Suprapubic skin (tissue), 4 donors: ENCODE results near the gene TBCB. TPM values are rescaled to one million over a fixed set of nuclear protein-coding genes. Genes with fewer than 3 reads are reported as not detected.

Source experiments
- DNase-seq, 2 donors: peaks; one replicate each; pipeline ENCODE4 v3.0.0-alpha.2; 2019; ENCODE audit warnings: low spot score in 2 of 2
- H3K27ac ChIP-seq: fragments of 200-600 bp; sonication (generic); one replicate; pipeline ENCODE4 v1.5.1; 2019
- H3K27me3 ChIP-seq: fragments of 200-600 bp; sonication (generic); one replicate; pipeline ENCODE4 v1.5.1; 2019
- H3K36me3 ChIP-seq: fragments of 200-600 bp; sonication (generic); one replicate; pipeline ENCODE4 v1.5.1; 2019
- H3K4me1 ChIP-seq: fragments of 200-600 bp; sonication (generic); one replicate; pipeline ENCODE4 v1.5.1; 2019
- H3K4me3 ChIP-seq: fragments of 200-600 bp; sonication (generic); one replicate; pipeline ENCODE4 v1.5.1; 2019; ENCODE audit warnings: mild to moderate bottlenecking
- H3K9me3 ChIP-seq: fragments of 200-600 bp; sonication (generic); one replicate; pipeline ENCODE4 v1.5.1; 2019
- CTCF ChIP-seq, 2 donors: fragments of 200-600 bp in 1 of 2; fragments of 450-650 bp in 1 of 2; sonication (generic) in 1 of 2; IDR thresholded peaks; one replicate each; pipeline ENCODE4 v1.5.1; 2016 to 2019; ENCODE audit warnings: antibody characterized with exemption in 2 of 2, mild to moderate bottlenecking in 1 of 2, moderate library complexity in 1 of 2
- EP300 ChIP-seq: sonication (generic); formaldehyde crosslinking; IDR thresholded peaks from one replicate; pipeline ENCODE4 v1.6.1; 2017; ENCODE audit warnings: antibody characterized with exemption
- POLR2A ChIP-seq, 2 donors: fragments of 450-650 bp; IDR thresholded peaks; one replicate each; pipeline ENCODE4 v1.6.1; 2017; ENCODE audit warnings: antibody characterized with exemption in 2 of 2, mild to moderate bottlenecking in 2 of 2, moderate library complexity in 2 of 2
- POLR2AphosphoS5 ChIP-seq, 3 donors: sonication (generic); formaldehyde crosslinking; IDR thresholded peaks; one replicate each; pipeline ENCODE4 v1.6.1; 2017; ENCODE audit warnings: antibody characterized with exemption in 3 of 3
- WGBS: methylation state at CpG from one replicate; pipeline ENCODE4 v1.1.5; 2018; 5-methylcytosine and 5-hydroxymethylcytosine counted together
- total RNA-seq, 4 donors: library from RNA; depleted of rRNA; stranded (reverse); fragments of >200 nt; gene quantifications; one replicate each; pipeline ENCODE4 v1.1.0, GENCODE V29; 2016

The TBCB gene
- total RNA-seq, 4 donors from 2014 or later, result 63.2 to 117 (median 90.5) TPM

- WGBS, result 17% methylated on average over 18 of the region's 40 CpGs
- Histone ChIP-seq H3K27me3 (no peaks in the 10 kb centered on the region), H3K4me1 (peaks cover 40% of the 10 kb centered on the region), H3K36me3 (peaks cover 31% of the 10 kb centered on the region), H3K4me3 (peak within 1 kb of the TSS; percentile 53), H3K27ac (peak within 1 kb of the TSS; percentile 93), H3K9me3 (no peaks in the 10 kb centered on the region)
- TF ChIP-seq POLR2A (IDR thresholded peaks at IDR 0.05) (peak in 1 of 2 donors; percentile 55), POLR2AphosphoS5 (IDR thresholded peaks at IDR 0.05) (peak in 1 of 3 donors; percentile 47), EP300 (no peak)
- peak; percentile 84 to 85 for DNase-seq
These were observed 37.3 kb downstream of the TBCB start, which contains the start of gene COX7A1 for GRCh38 chr19:36152352-36153091. Gene COX7A1, minus strand, starts transcription at chr19:36152447. Its CDS starts 40 bp downstream, at chr19:36152407.

- DNase-seq, result no peak
- H3K27me3 ChIP-seq, result no peaks in the 10 kb centered on the region
- peak overlapping the region; percentile 53 for H3K4me3 ChIP-seq
- 93% methylated on average over 10 of the region's 10 CpGs for WGBS
- TF ChIP-seq EP300 (no peak), POLR2AphosphoS5 (IDR thresholded peaks at IDR 0.05) (no peak), POLR2A (IDR thresholded peaks at IDR 0.05) (no peak), CTCF (IDR thresholded peaks at IDR 0.05) (no peak)
- no peaks in the 10 kb centered on the region for H3K9me3 ChIP-seq
- H3K27ac ChIP-seq, result peak overlapping the region; percentile 93
- H3K36me3 ChIP-seq, result peaks cover 25% of the 10 kb centered on the region
- peaks cover 40% of the 10 kb centered on the region for H3K4me1 ChIP-seq
These were observed 37.9 kb downstream of the TBCB start for GRCh38 chr19:36153126-36153525.

- no peak for TF ChIP-seq CTCF (IDR thresholded peaks at IDR 0.05)
- TF ChIP-seq POLR2A (IDR thresholded peaks at IDR 0.05), result no peak
- no peak for TF ChIP-seq POLR2AphosphoS5 (IDR thresholded peaks at IDR 0.05)
- TF ChIP-seq EP300, result no peak
- Histone ChIP-seq H3K27ac (no peak overlapping the region), H3K4me3 (no peak overlapping the region), H3K4me1 (no peaks in the 10 kb centered on the region), H3K9me3 (no peaks in the 10 kb centered on the region), H3K36me3 (no peaks in the 10 kb centered on the region), H3K27me3 (no peaks in the 10 kb centered on the region)
- 81% methylated on average over 7 of the region's 7 CpGs for WGBS
- no peak for DNase-seq
These were observed 45.7 kb downstream of the TBCB start for GRCh38 chr19:36160821-36161596.

GRCh38 chr19:36163813-36164212 is 48.5 kb downstream of the TBCB start:
- no peak for TF ChIP-seq POLR2AphosphoS5 (IDR thresholded peaks at IDR 0.05)
- no peak for TF ChIP-seq CTCF (IDR thresholded peaks at IDR 0.05)
- no peak for TF ChIP-seq POLR2A (IDR thresholded peaks at IDR 0.05)
- TF ChIP-seq EP300, result no peak
- no peaks in the 10 kb centered on the region for H3K9me3 ChIP-seq
- no peak for DNase-seq
- no peak overlapping the region for H3K4me3 ChIP-seq
- no peak overlapping the region for H3K27ac ChIP-seq
- no peaks in the 10 kb centered on the region for H3K36me3 ChIP-seq
- H3K4me1 ChIP-seq, result no peaks in the 10 kb centered on the region
- no peaks in the 10 kb centered on the region for H3K27me3 ChIP-seq
- WGBS, result 90% methylated on average over 12 of the region's 12 CpGs

GRCh38 chr19:36169084-36169760 is 54.0 kb downstream of the TBCB start:
- no peak overlapping the region for H3K4me3 ChIP-seq
- H3K27me3 ChIP-seq, result no peaks in the 10 kb centered on the region
- no peaks in the 10 kb centered on the region for H3K9me3 ChIP-seq
- peaks cover 9% of the 10 kb centered on the region for H3K4me1 ChIP-seq
- TF ChIP-seq CTCF (IDR thresholded peaks at IDR 0.05) (no peak), POLR2AphosphoS5 (IDR thresholded peaks at IDR 0.05) (no peak), POLR2A (IDR thresholded peaks at IDR 0.05) (no peak), EP300 (no peak)
- 49% methylated on average over 9 of the region's 9 CpGs for whole genome bisulfite sequencing
- DNase-seq, result no peak
- H3K27ac ChIP-seq, result no peak overlapping the region
- no peaks in the 10 kb centered on the region for H3K36me3 ChIP-seq
